UCSD-AML1 (cell line): ENCODE measurements around the gene STPG3.

Experiments
- DNase-seq: peaks from one replicate; lab custom pipeline; 2025; ENCODE audit not compliant: unreplicated experiment; lab: John Stamatoyannopoulos, UW

Gene STPG3

DNA sequence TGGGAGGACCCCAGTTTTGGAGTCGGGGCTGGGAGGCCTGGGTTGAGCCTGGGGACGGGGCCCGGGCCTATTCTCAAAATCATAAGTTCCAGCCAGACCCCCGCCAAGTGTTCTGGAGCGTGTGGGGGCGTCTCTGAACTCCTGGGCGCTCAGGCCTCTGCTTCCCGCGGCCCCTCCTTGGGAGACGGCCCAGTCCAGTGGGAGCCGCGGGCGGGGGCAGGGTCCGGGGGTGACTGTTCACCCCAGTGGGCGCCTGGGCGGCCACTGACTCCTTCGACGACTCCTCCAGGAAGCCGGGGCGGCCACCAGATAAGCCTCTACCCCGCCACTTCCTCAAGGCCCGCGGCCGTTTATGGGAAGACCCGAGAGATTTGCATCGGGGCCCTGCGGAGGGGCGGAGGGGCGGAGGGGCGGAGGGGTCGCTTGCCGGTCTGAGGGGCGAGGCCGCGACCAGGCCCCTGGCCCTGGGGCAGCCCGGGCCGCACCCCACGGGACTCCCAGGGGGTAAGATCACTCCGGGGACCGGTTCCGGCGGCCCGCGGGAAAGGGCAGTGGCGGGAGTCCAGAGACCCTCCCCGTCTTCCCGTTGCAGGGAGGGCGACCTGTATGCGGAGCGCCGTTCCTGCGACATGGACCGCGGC lies 27.1 kb downstream of the STPG3 start:
- peak; percentile 65 for DNase-seq

DNA sequence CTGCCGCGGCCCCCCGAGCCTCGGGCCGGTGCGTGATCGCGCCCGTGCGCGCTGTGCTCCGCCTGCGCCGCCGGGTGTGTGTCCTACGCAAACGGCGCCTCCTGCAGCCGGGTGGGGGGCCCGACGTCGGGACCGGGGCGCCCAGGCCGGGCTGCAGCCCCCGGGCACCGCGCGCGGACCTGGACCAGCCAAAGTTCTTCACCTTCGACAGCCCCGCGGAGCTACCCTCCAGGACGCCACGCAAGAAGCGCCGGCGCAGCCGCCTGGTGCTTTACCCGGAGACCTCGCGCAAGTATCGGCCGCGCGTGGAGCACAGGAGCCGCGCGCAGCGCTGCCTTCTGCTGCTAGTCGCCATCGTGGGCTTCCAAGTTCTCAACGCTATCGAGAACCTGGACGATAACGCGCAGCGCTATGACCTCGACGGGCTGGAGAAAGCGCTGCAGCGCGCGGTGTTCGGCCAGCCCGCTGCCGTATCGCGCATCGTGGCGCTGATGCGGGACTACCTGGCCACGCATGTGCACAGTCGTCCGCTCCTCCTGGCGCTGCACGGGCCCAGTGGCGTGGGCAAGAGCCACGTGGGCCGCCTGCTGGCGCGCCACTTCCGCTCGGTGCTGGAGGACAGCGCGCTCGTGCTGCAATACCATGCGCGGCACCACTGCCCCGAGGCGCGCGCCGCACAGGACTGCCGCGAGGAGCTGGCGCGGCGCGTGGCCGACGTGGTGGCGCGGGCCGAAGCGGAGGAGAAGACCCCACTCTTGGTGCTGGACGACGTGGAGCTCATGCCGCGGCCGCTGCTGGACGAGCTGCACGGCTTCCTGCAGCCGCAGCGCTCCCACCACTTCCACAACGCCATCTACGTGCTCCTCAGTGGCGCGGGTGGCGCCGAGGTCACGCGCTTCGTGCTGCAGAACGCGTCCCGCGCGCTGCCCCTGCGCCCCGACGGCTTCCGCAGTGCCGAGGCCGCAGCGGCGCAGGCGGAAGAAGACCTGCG lies 27.9 kb downstream of the STPG3 start:
- no peak for DNase-seq

DNA sequence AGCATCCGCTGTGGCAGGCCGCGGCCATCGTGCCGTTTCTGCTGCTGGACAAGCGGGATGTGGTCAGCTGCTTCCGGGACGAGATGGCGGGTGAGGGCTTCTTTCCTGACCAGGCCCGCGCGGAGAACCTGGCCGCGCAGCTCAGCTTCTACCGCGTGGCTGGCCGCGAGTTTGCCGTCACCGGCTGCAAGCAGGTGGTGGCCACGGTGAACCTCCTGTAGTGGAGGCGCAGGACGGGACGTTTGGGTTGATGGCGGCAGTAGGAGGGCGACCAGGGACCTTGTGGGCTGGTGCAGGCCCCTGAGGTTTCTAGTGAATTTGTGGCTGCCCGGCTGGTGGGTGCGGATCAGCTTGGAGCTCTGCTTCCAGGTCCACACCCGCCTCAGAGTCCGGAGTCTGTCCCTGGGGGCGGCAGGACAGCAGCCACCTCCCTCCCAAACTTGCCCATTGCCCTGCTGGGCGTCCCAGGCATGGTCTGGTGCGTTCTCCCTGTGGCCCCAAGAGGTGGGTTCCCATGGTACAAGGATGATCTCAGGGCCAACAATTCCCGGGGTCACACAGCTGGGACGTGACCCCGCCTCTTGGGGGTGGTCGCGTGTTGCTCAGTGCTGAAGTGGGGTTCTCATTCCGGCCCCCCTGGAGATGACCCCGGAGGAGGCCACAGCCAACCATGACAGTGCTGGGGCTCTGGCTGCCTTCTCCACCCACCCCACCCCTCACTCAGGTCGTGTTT lies 28.8 kb downstream of the STPG3 start:
- no peak for DNase-seq

DNA sequence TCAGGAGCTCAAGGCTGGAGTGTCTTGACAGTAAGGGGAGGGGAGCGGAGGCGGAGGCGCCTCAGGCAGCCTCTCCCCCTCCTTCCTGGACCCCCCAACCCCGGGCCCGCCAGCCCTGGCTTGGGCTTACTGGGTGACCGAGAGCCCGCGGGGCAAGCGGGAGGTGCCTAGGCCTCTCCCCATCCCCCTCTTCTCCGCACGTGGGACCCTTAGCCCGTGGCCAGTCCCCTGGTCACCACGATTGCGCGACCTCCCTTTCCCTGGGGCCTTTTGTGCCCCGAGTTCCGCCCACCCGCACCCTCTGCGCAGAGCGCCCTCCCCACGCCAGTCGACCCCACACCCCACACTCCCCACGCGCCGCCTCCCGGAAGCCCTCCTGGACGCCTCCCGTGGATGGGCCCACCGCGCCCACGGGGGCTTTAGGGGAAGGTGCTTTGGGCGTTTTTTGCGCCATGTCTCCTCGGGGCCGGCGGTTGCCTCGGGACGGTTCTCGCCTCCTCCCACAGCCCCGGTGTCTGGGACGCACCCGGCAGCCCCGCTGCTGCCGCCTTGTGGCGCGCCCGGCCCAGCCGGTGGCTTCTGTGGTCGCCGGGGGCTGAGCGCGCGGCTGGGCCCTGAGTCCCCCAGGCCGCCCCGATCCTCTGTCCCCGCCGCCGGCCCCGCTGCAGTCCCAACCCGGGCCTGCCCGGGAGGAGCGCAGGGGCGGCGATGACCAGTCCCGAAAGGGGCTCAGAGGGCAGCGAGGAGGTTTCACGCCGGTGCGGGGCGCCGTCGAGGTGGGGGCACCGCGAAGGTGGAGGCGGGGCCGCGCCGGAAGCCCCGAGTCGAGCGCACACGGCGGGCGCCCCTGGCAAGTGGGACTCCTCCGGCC lies 29.6 kb downstream of the STPG3 start:
- no peak for DNase-seq

DNA sequence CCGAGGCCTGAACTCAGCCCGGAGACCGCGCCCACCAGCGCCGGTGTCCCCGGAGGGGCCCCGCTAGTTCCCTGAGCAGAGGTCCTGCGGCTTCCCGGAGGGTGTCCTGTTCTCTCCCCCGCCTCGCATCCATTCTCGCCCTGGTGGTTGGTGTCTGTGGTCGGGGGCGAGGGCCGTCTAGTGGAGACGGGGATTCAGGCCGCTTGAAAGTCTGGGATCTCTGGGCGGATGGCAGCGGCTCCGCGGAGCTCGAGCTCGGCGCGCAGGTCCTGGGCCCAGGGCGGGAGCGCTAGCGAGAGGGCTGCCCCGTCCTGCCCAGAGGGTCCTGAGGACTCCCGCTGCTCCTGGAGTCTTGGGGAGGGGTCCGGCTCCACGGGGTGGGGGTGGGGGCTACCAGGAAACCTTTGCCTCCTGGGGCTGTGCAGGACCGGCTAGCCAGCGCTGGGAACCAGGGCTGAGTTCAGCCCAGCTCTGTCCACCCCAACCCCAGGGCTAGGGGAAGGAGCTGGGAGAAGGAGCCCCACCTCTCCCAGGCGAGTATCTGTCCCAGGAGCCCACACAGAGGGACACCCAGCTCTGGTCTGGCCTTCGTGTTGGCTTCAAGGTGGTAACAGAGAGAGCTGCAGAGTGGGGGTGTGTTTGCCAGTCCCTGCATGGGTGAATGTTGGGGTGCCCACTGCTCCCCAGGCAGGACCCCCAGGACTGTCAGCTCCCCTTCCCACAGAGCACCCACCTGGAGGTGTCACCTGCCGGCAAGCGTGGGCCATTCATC lies 30.4 kb downstream of the STPG3 start:
- no peak for DNase-seq

DNA sequence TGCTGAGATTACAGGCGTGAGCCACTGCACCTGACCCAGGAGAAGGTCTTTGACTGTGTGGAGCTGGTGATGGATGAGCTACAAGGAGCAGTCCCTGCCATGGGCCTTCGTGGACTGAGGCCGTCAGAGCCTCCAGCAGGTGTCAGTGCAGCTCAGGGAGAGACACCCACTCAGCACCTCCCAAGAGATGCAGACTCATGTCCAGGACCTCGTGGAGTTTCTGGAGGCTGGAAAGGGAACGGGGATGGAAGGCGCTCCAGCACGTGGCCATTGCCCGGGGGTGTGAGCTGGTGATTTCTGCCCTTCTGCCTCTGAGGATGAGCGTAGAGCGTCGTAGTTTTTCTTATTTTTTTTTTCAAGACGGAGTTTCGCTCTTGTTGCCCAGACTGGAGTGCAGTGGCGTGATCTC lies 35.9 kb downstream of the STPG3 start:
- peak; percentile 69 for DNase-seq

DNA sequence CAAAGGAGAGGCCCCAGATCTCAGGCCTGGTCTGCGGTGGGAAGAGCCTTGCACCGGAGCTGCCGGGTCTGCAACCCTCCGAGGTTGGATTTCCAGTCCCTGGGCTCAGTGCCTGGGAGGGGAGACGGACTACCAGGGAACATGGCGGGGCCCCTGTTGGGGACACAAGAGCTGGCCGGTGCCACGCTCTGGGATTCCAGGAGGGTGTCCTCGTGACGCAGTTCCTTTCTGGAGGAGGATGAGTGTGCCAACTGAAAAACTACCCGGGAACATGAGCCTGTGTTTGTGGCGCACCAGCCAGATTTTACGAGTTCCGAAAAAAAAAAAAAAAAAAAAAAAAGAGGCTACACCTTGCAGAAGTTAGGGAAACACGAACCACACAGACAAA lies 42.0 kb downstream of the STPG3 start:
- DNase-seq = no peak

DNA sequence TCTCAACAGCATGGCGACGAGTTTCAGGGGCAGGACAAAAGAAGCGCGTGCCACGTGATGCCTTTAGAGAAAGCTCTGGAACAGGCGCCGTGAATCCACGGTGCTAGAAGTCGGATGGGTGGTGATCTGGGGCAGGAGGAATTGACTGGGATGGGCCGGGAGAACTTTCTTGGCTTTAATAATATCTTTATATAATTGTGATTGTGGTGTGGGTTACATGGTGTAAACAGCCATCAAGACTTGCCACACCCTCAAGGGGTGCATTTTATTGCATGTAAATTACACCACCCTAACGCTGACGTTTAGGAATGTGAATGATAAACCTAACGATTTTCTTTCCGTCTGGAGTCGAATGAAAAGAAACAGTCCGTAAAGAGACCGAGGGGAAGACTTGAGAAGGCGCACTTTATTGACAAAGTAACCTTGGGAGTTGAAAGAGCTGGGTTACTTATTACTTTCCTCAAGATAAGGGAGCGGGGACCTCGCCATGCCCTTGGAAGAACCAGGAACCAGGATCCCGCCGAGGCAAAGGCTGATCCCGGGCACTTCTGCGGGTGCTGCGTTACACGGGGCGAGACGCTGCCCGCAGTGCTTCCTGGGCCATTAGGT lies 42.5 kb downstream of the STPG3 start:
- no peak for DNase-seq

DNA sequence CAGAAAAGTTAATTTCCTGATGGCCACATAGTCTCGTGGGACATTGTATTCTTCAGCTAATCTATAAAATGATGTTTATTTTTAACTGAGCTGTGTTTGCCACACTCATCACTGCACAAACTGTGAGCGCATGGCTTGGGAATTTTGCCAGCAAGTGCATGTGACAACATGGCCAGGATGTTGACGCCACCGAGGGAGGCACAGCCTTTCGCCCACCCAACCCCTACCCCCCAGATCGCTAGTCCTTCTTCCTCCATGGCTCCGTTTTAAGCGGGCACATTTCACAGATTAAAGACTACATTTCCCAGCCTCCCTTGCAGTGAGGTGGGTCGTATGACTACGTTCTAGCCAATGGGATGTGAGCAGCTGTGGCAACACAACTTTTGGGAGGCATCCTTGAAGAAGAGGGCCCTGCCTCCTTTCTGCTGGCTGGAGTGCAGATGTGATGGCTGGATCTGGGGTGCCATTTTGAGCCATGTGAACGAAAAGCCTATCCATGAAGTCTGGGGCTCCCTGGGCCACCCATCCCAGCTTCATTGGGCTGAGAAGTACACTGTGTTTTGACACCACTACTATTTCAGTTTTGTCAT lies 43.1 kb downstream of the STPG3 start:
- DNase-seq = no peak

DNA sequence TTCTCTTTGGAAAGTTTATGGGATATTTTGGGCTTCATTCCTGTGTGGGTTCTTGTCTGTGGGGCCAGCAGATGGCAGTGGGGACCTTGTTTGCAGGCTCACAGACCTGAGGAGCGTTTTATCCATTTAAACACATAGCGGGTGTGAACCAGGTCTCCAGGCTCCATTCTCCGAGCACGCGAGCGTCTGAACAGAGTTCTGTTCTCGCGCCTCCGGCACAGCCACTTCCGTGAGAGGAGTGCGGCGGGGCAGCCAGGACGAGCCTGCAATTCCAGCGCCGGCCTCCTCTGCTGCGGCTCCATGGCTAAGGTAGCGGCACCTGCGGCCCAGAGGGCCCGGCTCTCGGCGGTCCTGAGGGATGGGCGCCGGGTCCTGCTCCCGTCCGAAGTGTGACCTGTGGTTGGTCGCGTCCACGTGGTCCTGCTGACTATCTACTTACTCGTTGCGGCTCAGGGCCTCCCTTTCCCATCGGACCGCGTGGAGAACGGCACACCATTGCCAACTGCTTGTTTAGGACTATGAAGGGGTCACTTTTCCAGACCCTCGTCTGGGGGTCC lies 43.7 kb downstream of the STPG3 start:
- no peak for DNase-seq

DNA sequence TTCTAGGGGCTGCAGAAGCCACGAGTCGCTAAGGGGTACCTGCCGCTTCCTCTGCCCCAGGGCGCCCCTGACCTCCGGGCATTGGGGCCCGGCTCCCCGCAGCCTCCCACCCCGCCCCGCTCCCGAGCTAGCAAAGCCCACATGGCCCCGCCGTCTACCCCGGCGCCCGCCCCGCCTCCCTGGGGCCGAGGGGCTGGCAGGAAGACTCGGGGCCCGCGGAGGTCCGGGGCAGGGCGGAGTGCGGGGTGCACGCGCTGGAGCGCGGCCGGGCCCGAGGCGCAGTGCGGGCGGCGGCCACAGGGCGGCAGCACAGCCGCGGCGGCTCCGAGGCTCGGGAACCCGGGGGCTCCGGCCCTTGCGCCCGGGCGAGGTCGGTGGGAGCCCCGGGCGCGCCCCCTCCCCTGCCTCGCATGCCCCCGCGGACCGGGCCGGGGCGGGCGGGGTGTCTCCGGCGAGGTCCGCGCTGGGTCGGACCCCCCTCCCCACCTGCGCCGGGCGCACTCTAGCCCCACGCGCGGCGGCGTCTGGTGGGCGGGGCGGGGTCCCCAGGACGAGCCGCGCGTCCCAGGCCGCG lies 44.2 kb downstream of the STPG3 start:
- DNase-seq = peak; percentile 65

DNA sequence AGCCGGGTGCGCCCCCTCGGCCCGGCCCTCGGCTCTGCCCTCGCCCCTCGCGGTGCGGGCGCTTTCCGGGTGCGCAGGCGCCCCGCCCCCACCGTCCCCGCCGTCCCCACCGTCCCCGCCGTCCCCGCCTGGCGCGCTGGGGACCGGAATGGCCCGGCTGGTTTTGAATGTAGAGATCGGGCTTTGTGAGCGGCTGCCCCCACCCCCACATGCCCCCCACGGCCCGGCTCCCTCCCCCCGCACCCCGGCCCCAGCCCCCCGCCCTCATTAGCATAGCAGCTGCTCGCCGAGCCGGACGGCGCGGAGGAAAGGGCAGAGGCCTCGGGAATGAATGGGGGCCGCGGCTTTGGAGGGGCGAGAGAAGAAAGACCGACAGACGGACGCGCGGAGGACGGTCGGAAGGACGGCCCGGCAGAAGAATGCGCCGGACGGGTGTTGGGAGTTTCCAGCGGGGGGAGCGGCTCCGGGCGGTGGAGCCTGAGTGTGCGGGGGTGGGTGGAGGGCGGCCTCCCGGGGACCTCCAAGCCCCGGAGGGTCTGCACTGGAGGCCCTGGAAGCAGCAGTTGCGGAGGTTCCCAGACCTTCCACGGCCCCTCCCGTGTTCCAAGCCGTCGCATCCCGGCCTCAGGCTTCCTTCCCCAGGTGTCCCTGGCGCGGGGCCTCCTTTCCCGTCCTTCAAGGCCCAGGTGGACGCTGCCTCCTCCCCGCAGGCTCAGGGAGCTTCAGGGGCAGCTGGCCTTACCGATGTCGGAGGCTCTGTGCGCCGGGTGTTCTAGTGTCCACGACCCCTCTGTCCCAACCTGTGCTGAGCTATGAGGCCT lies 45.0 kb downstream of the STPG3 start:
- DNase-seq = no peak

DNA sequence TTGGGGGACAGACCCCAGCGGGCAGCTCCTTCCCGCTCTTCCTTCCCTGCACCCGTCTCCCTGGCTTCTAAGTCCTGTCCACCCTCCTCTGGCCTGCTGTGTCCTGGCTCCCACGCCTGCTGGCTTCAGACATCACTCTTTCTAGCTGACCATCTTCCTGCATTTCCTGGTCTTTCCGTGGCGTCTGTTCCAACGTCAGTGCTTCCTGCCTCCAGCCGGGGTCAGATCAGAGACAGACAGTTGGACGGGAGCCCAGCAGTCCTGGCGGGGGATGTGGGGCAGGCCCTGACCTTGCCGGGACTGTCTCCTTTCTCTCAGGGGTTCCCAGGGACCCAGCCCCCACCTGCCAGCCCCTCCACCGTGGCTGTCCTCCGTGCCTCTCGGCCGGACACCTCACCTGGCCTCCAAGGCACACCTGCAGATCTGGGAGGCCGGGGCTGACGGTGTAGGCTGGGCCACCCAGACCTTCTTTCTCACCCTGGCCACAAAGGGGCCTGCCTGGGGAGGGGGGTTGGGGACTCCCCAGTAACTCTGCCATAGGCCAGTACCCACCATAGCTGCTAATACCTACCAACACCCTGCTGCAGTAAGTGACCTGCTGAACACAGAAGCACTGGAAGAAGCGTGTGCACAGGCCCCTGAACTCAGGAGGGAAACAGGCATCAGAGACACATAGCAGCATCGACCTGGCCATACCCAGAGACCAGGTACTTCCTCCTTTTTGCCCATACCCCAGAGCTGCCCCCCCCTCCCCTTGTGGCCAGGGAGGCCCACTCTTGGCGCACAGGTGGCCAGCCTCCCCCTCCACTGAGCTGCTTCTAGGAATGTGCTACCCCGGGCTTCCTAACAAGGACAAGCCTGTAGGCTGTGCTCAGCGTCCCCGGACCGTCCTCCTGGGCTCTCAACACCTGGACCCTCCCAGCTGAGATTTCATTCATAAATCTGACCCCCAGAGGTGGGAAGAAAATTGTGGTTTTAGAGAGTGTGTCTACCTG lies 45.9 kb downstream of the STPG3 start:
- DNase-seq = no peak

DNA sequence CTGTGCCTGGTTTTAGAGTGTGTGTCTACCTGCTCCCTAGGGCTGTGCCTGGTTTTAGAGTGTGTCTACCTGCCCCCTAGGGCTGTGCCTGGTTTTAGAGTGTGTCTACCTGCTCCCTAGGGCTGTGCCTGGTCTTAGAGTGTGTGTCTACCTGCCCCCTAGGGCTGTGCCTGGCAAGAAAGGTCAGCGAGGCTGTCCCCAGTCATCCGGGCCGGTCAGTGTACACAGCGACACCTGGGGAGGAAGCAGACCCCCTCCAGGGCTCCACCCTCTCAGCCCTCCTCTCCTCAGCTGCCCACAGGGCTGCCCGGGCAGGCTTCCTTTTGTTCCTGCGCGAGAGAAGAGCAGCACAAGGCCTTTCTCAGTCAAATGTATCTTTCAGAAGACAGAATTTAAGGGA lies 46.9 kb downstream of the STPG3 start:
- no peak for DNase-seq

DNA sequence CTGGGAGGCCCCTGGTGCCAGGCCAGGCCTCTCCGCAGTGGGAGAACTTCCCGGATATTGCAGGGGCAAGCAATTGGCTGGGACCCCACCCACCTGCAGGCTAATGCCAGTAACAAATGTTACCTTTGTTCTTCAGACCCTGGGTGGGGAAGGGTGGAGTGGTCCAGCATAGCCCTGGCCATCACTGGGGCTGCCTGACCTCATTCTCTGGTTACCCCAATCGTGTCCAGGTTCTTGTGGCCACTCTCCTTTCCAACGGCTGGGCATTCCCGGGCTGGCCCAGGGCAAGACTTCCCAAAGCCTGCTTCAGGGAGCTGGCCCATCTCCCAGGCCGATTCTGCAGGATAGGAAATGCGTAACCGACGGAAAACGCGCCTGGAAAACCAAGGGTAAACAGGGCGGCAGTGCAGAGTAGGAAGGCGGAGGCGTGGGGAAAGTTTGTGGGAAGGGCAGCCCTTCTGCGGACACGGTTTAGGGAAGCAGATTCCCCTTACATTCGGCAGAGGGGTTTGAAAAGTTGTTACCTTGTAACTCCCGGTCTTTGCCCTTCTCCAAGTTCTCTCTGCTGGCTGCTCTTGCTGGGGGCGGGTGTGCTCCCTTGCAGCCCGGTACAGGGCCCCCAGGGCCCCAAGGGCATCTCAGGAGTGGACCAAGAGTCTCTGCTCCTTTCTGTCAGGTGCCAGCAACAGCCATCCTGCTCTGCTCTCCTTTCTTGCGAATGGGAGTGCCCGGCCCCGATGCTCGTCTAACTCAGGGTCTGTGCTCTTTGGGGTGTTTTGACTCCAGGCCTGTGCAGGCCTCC lies 47.5 kb downstream of the STPG3 start:
- no peak for DNase-seq

DNA sequence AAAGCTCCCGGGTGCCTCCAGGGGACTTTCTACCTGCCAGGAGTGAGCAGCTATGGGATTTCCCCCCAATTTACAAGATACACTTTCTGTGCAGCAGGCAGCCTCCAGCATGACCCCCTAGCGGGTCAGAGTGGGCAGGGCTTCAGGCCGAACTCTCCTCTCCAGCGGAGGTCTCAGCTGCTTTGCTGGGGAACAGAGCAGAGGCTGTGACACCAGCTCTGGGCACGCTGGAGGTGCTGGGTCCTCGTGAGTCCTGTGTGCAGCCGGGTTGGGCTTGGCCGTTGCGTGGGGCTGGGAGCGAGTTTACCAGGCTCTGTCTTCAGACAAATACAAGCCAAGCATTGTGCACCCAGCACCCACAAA lies 48.1 kb downstream of the STPG3 start:
- no peak for DNase-seq
